ENCODE measurements around the gene KIFAP3.

The KIFAP3 gene

GRCh38 chr1:169985757-169986156 lies 88.7 kb downstream of the KIFAP3 start:
- no peak for DNase-seq (ENCODE audit: low read depth)

- no peak for DNase-seq (ENCODE audit: low read depth)
Measured at GRCh38 chr1:169974067-169974466, 100.4 kb downstream of the KIFAP3 start.

GRCh38 chr1:169970114-169970513 lies 104.4 kb downstream of the KIFAP3 start:
- no peak for DNase-seq (ENCODE audit: low read depth)

- no peak for DNase-seq (ENCODE audit: low read depth)
Measured at GRCh38 chr1:169968174-169968573, 106.3 kb downstream of the KIFAP3 start.

- no peak for DNase-seq (ENCODE audit: low read depth)
Measured at GRCh38 chr1:169964206-169964605, 110.3 kb downstream of the KIFAP3 start.

- no peak for DNase-seq (ENCODE audit: low read depth)
Measured at GRCh38 chr1:169959686-169960085, 114.8 kb downstream of the KIFAP3 start.

GRCh38 chr1:169958987-169959386 lies 115.5 kb downstream of the KIFAP3 start:
- no peak for DNase-seq (ENCODE audit: low read depth)

- DNase-seq (ENCODE audit: low read depth): no peak
Measured at GRCh38 chr1:169957884-169958283, 116.6 kb downstream of the KIFAP3 start.

- DNase-seq (ENCODE audit: low read depth): no peak
Measured at GRCh38 chr1:169951108-169951507, 123.4 kb downstream of the KIFAP3 start.

- no peak for DNase-seq (ENCODE audit: low read depth)
Measured at GRCh38 chr1:169949139-169949538, 125.4 kb downstream of the KIFAP3 start.

- DNase-seq (ENCODE audit: low read depth): no peak
Measured at GRCh38 chr1:169946206-169946605, 128.3 kb downstream of the KIFAP3 start.

GRCh38 chr1:169945181-169945580 lies 129.3 kb downstream of the KIFAP3 start:
- DNase-seq (ENCODE audit: low read depth): no peak

GRCh38 chr1:169944621-169945020 lies 129.9 kb downstream of the KIFAP3 start:
- no peak for DNase-seq (ENCODE audit: low read depth)

- no peak for DNase-seq (ENCODE audit: low read depth)
Measured at GRCh38 chr1:169943963-169944526, 130.4 kb downstream of the KIFAP3 start.

GRCh38 chr1:169941982-169942830 lies 132.3 kb downstream of the KIFAP3 start:
- no peak for DNase-seq (ENCODE audit: low read depth)

GRCh38 chr1:169933984-169934725 lies 140.3 kb downstream of the KIFAP3 start:
- DNase-seq (ENCODE audit: low read depth): no peak

- DNase-seq (ENCODE audit: low read depth): no peak
Measured at GRCh38 chr1:169931795-169932231, 142.7 kb downstream of the KIFAP3 start.

- no peak for DNase-seq (ENCODE audit: low read depth)
Measured at GRCh38 chr1:169929210-169929526, 145.3 kb downstream of the KIFAP3 start.

- no peak for DNase-seq (ENCODE audit: low read depth)
Measured at GRCh38 chr1:169928438-169929209, 145.9 kb downstream of the KIFAP3 start.

- no peak for DNase-seq (ENCODE audit: low read depth)
Measured at GRCh38 chr1:169925505-169926482, 148.7 kb downstream of the KIFAP3 start.

GRCh38 chr1:169924829-169925228 lies 149.7 kb downstream of the KIFAP3 start:
- no peak for DNase-seq (ENCODE audit: low read depth)
